Breast epithelium (tissue), 3 donors: ENCODE results near the gene LGR4.

ENCODE experiments used
- POLR2A ChIP-seq: fragments of 450-650 bp; IDR thresholded peaks from one replicate; pipeline ENCODE4 v1.6.1; 2016; ENCODE audit warnings: antibody characterized with exemption, mild to moderate bottlenecking, moderate library complexity
- POLR2AphosphoS5 ChIP-seq, 3 donors: sonication (generic); formaldehyde crosslinking; IDR thresholded peaks; one replicate each; pipeline ENCODE4 v1.6.1; 2017; ENCODE audit warnings: antibody characterized with exemption in 3 of 3
- TF ChIP-seq, protein P1 (sequence below), 3 donors: fragments of 450-650 bp; IDR thresholded peaks; one replicate each; pipeline ENCODE4 v1.5.1; 2016 to 2017; ENCODE audit warnings: antibody characterized with exemption in 3 of 3, mild to moderate bottlenecking in 3 of 3, moderate library complexity in 3 of 3

DNA sequence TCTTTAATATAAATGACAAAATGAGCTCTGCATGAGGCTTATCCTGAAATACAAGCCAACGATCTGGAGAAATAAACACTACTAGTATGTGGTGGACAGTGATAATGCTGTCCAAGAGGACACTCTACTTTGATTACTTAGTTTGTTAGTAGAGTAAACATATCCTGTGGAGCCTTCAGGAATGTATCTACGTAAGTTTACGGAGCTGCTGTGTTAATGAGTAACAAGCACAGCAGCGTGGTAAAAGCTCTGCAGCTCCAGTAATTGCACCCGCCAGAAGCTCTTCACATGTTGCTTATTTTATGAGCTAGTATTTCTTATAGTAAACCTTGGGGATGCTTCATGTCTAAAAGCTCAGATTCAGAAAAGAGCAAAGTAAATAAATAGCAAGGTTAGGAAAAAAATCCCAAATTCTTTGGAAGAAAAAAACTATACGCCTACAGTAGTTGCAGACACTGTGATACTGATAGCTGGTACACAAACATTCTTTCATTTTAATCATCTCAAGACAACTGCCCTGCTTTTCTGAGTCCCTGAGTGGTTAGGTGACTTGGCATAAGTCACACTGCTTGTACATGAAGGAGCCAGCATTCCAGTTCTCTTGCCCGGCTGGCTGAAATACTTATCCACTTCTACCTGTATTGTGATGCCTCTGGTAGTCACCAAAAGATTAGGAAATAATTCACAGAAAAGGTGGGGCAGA is 76.9 kb downstream of the LGR4 start:
- TF ChIP-seq POLR2AphosphoS5 (IDR thresholded peaks at IDR 0.05) (no peak), POLR2A (no peak)
- TF ChIP-seq, protein P1, sequence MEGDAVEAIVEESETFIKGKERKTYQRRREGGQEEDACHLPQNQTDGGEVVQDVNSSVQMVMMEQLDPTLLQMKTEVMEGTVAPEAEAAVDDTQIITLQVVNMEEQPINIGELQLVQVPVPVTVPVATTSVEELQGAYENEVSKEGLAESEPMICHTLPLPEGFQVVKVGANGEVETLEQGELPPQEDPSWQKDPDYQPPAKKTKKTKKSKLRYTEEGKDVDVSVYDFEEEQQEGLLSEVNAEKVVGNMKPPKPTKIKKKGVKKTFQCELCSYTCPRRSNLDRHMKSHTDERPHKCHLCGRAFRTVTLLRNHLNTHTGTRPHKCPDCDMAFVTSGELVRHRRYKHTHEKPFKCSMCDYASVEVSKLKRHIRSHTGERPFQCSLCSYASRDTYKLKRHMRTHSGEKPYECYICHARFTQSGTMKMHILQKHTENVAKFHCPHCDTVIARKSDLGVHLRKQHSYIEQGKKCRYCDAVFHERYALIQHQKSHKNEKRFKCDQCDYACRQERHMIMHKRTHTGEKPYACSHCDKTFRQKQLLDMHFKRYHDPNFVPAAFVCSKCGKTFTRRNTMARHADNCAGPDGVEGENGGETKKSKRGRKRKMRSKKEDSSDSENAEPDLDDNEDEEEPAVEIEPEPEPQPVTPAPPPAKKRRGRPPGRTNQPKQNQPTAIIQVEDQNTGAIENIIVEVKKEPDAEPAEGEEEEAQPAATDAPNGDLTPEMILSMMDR (IDR thresholded peaks at IDR 0.05): no peak
